GM18867 (cell line): ENCODE data around the gene POM121C.
"Not testable (repeated sequence)": the region's sequence is repeated elsewhere in the genome, so short reads cannot be mapped to it uniquely, and the experiment has no call there.

Experiments used
- ATAC-seq: cut with Tn5 transposase; IDR thresholded peaks from one replicate; pipeline ENCODE4 v1.9.1; 2021; ENCODE audit warnings: mild to moderate bottlenecking, moderate library complexity; ENCODE audit not compliant: unreplicated experiment

Gene POM121C

DNA sequence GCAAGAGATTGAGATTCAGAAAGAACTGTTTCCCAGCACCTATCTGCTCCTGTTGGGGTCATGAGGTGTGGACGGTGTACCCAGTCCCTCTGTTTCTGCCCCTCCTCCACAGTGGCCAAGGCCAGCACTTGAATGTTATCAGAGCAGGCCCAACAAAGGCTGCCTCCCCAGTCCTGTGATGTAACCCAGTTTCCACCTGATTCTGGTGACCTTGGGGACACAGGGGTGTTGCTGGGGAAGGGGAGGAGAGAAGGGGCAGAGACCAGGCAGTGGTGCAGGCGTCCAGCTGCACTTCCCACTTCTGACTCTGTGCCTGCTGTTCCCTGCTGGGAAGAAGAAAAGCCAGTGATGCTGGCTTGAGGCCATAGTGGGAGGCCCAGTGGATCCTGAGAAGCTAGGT lies 88.2 kb downstream of the POM121C start:
- ATAC-seq = not testable (repeated sequence)

DNA sequence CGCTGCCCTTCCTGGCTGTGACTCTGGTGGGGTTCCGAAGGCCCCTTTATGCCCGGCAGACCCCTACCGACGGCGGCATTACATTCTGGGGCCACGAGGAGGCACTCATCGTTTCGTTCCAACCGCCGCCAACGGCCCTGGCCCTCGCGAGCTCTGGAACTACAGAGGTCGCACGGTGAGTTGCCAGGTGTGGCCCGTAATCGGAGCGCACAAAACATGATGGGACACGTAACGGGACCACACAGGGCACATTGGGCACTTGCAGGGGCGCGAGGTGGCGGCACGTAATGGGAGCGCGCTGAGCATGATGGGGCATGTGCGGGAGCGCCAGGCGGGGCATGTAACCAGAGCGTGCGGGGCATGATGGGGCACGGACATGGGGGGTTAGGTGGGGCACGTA lies 90.8 kb downstream of the POM121C start, which contains the start of gene TRIM73:
TRIM73 (plus strand) TSS at position 301 of the 400 bp plus-strand sequence. CDS start 3,305 bp downstream, outside the sequence.
- not testable (repeated sequence) for ATAC-seq

DNA sequence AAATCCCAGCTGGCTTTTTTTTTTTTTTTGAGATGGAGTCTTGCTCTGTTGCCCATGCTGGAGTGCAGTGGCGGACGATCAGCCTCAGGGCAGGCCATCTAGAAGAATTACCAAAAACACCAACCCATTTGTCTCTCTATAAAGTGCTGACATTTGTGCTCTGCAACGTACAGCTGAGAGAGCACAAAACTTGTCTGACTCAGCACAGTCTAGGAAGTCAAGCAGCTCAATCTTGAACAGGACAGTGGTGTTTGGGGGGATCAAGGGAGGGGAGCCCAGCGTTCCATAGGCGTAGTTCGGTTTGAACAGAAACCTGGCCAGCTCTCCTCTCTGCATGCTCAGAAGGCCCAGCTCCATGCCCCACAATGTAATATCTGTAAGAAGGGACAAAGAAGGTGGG lies 92.9 kb downstream of the POM121C start:
- not testable (repeated sequence) for ATAC-seq

DNA sequence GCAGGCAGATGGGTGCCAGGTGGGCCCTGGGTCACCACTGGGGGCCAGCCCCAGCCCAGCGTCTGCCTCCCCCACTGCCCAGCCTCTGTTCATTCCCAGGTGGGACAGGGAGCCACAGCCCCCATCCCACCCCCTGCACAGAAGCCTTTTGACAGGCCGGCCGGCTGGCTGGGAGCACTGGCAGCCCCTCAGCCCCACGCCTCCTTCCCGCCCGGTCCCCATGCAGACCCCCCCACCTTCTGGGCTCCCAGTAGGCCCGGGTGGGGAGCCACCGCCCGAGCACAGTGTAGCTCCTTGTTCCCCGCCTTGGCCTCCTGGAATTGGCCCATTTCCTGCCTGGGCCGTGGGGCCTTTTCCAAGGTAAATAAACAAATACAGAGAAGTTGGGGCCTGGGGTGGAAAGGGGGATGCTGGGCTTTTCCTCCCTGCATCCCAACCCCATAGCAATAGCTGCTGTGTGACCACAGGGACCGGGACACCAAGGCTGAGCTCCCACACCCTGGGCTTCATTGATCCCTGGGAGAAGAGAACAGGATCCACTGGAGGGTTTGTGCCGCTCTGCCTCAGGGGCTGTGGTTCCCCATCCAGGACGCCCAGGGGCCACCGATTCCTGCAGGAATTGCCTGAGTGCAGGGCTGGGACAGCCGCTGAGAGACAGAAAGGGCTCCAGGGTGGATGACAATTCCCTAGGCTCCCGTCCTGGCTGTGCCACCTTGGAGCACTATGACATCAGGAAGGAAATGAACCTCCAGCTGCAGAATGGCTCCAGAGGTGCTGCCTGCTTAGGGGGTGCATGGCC lies 111.4 kb downstream of the POM121C start:
- not testable (repeated sequence) for ATAC-seq

DNA sequence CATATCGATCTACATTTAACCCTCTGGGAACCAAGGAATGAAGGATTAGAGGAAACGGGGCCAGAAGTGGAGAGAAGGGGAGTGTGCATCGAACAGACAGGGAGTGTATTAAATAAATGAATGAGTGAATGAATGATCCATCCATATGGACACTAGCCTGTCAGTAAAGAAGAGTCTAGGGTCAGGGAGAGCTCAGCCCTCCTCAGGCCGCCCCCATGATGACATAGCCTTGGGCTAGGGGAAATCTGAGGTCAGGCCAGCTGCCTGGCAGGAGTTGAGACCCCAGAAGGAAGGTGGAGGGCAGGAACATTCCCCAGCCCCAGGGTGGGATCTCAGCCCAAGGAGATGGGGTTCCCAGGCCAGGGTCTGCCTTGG lies 112.0 kb downstream of the POM121C start:
- ATAC-seq = not testable (repeated sequence)

DNA sequence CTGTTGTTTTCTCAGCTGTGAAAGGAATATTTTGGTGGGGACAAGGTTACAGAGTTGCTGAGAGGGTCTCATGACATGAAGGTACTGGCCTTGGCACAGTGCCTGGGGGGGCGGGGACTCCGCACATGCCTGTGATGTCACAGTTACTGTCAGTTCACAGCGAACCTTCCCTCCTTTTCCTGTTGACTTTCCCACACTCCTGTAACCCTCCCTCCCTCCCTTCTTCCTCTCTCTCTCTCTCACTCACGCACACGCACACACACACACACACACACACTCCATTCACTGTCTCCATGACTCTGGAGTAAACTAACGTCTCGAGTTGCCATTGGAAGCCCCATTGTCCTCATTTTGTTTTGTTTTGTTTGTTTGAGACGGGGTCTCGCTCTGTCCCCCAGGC lies 118.8 kb downstream of the POM121C start:
- ATAC-seq = not testable (repeated sequence)
